ENCODE results near the gene LSAMP. TPM values are rescaled to one million over a fixed set of nuclear protein-coding genes. Genes with fewer than 3 reads are reported as not detected.

The LSAMP gene
- total and polyA plus RNA-seq, 2 of the 4 experiments (the other 2 are of a cell fraction) = 7.9 to 8.0 TPM

DNA sequence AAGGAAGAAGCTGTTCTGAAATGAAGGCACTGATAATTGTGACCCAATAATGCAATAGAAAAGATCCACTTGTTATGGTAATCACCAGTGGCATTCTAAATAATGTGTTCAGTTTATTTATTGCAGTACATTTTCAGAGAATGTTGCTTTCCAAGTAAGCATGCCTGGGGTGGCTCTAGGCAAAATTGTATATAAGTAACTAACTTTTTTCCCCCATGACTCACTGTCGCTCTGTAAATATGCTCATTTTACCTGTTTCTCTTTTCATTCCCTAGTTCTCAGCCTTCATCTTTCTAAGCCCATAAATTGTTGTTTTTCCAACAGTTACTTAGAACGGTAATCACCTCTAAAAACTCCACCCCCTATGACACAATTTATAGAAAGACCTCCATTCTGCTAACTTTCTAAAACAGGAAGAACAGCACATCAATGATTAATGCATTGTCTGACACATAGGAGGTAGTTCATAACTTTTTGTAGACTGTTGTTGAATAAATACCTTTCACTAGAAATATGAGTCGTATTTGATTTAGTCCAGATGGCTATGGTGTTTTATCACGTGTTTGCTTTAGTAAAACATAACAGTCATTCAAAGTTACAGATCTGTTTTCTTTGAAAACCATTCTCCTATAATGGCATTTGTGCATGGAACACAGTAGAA, 143.1 kb downstream of the LSAMP start:
- Histone ChIP-seq H3K56ac (ENCODE audit: extremely low read depth, insufficient read depth, low read length) (no peak overlapping the region), H2AFZ (replicated peaks; ENCODE audit: low read length, poor library complexity) (no peak overlapping the region), H2AK9ac (replicated peaks; ENCODE audit: low read depth, low read length, poor library complexity) (no peak overlapping the region), H3K36me3 (ENCODE audit: control insufficient read depth, insufficient read depth, low read length) (no peaks in the 10 kb centered on the region), H2BK20ac (ENCODE audit: low read depth, low read length) (no peak overlapping the region), H3K9me1 (ENCODE audit: insufficient read depth, low read length) (no peaks in the 10 kb centered on the region), H3K9me3 (ENCODE audit: control insufficient read depth, insufficient read depth, low read length) (no peaks in the 10 kb centered on the region), H3K79me1 (ENCODE audit: low read depth in 1 of 2, low read length in 2 of 2) (no peaks in the 10 kb centered on the region), H2BK120ac (ENCODE audit: low read depth, low read length) (no peak overlapping the region), H4K91ac (ENCODE audit: insufficient read depth, low read depth, low read length) (no peak overlapping the region), H3K4me3 (ENCODE audit: insufficient read depth, low read depth, low read length) (no peak overlapping the region), H3K14ac (replicated peaks; ENCODE audit: low read depth, low read length) (no peak overlapping the region), H3K18ac (ENCODE audit: low read depth, low read length) (no peak overlapping the region), H4K8ac (ENCODE audit: low read depth in 2 of 2, low read length in 2 of 2) (no peak overlapping the region), H3K27ac (ENCODE audit: insufficient read depth, low read length) (no peak overlapping the region), H4K20me1 (ENCODE audit: insufficient read depth, low read length) (no peaks in the 10 kb centered on the region), H2BK15ac (ENCODE audit: low read depth, low read length) (no peak overlapping the region), H3K27me3 (ENCODE audit: control insufficient read depth, insufficient read depth, low read length) (no peaks in the 10 kb centered on the region), H4K5ac (ENCODE audit: low read depth, low read length) (no peak overlapping the region), H3K4me1 (ENCODE audit: control insufficient read depth, insufficient read depth, low read length) (peaks cover 3% of the 10 kb centered on the region; the same call in 1 of the 2 replicates), H3K4me2 (ENCODE audit: low read depth, low read length) (no peak overlapping the region; the same call in 1 of the 2 replicates), H2BK5ac (ENCODE audit: low read depth, low read length, poor library complexity, severe bottlenecking) (no peak overlapping the region), H3K4ac (ENCODE audit: low read depth, low read length) (no peak overlapping the region), H3K9ac (ENCODE audit: low read depth, low read length) (no peak overlapping the region), H2AK5ac (ENCODE audit: low read depth, low read length) (no peak overlapping the region), H3K23ac (ENCODE audit: low read depth, low read length) (no peak overlapping the region)
- ATAC-seq (ENCODE audit: low read depth) (peak; percentile 64), DNase-seq (peak; percentile 41)
- BruUV-seq (replicated peaks) = no TSS peak
- dilution Hi-C loops (cut with HindIII; ENCODE audit: low sequenced_read_pairs, unreplicated experiment) = no loop called here
- in situ Hi-C loops (cut with MboI; ENCODE audit: low sequenced_read_pairs) = no loop called here
- intact Hi-C loops (cut with micrococcal nuclease) = no loop called here
- no peak for TF ChIP-seq MAZ (IDR thresholded peaks at IDR 0.05; ENCODE audit: borderline replicate concordance, low read depth, low read length)
- TF ChIP-seq, protein P1, sequence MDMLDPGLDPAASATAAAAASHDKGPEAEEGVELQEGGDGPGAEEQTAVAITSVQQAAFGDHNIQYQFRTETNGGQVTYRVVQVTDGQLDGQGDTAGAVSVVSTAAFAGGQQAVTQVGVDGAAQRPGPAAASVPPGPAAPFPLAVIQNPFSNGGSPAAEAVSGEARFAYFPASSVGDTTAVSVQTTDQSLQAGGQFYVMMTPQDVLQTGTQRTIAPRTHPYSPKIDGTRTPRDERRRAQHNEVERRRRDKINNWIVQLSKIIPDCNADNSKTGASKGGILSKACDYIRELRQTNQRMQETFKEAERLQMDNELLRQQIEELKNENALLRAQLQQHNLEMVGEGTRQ (IDR thresholded peaks at IDR 0.05; ENCODE audit: low read depth, low read length) = no peak
- no peak for TF ChIP-seq CHD1 (IDR thresholded peaks at IDR 0.05; ENCODE audit: low read depth, low read length)
- TF ChIP-seq RCOR1 (IDR thresholded peaks at IDR 0.05; ENCODE audit: insufficient replicate concordance, low read length) = no peak
- TF ChIP-seq CEBPB (IDR thresholded peaks at IDR 0.05; ENCODE audit: low read depth, low read length) = no peak
- no peak for TF ChIP-seq SMC3 (IDR thresholded peaks at IDR 0.05; ENCODE audit: low read depth, low read length)
- TF ChIP-seq MAFK (IDR thresholded peaks at IDR 0.05; ENCODE audit: low read depth, low read length) = no peak
- no peak for TF ChIP-seq RAD21 (IDR thresholded peaks at IDR 0.05; ENCODE audit: low read length)
- no peak for TF ChIP-seq CTCF (conservative IDR thresholded peaks at IDR 0.05; ENCODE audit: low read depth, low read length)
- no peak for TF ChIP-seq FOS (IDR thresholded peaks at IDR 0.05; ENCODE audit: low read depth, low read length)
- TF ChIP-seq NFE2L2 (IDR thresholded peaks at IDR 0.05; ENCODE audit: low read depth, low read length) = no peak
- TF ChIP-seq BHLHE40 (IDR thresholded peaks at IDR 0.05; ENCODE audit: low read depth, low read length) = no peak
- TF ChIP-seq RFX5 (IDR thresholded peaks at IDR 0.05; ENCODE audit: low read depth, low read length) = no peak
- TF ChIP-seq MXI1 (IDR thresholded peaks at IDR 0.05; ENCODE audit: borderline replicate concordance, low read depth, low read length) = no peak
- ChIA-PET POLR2A (ENCODE audit: unreplicated experiment) (no interaction called here), CTCF (no interaction called here)
- no CpG with 5 or more reads among the region's 4 CpGs for WGBS, 2 experiments (ENCODE audit: extremely low coverage in 2 of 2, insufficient read length in 1 of 2)
